Measurements from ENCODE around the gene IGSF11. TPM values are rescaled to one million over a fixed set of nuclear protein-coding genes. Genes with fewer than 3 reads are reported as not detected.
A peak's percentile ranks its signal among the peaks of the same experiment; 100 is the strongest.
"Not testable (repeated sequence)": the region's sequence is repeated elsewhere in the genome, so short reads cannot be mapped to it uniquely, and the experiment has no call there.

The IGSF11 gene, protein sequence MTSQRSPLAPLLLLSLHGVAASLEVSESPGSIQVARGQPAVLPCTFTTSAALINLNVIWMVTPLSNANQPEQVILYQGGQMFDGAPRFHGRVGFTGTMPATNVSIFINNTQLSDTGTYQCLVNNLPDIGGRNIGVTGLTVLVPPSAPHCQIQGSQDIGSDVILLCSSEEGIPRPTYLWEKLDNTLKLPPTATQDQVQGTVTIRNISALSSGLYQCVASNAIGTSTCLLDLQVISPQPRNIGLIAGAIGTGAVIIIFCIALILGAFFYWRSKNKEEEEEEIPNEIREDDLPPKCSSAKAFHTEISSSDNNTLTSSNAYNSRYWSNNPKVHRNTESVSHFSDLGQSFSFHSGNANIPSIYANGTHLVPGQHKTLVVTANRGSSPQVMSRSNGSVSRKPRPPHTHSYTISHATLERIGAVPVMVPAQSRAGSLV
- total RNA-seq (ENCODE audit: low replicate concordance), result 2.7 and 4.1 TPM in 2 replicates

DNA sequence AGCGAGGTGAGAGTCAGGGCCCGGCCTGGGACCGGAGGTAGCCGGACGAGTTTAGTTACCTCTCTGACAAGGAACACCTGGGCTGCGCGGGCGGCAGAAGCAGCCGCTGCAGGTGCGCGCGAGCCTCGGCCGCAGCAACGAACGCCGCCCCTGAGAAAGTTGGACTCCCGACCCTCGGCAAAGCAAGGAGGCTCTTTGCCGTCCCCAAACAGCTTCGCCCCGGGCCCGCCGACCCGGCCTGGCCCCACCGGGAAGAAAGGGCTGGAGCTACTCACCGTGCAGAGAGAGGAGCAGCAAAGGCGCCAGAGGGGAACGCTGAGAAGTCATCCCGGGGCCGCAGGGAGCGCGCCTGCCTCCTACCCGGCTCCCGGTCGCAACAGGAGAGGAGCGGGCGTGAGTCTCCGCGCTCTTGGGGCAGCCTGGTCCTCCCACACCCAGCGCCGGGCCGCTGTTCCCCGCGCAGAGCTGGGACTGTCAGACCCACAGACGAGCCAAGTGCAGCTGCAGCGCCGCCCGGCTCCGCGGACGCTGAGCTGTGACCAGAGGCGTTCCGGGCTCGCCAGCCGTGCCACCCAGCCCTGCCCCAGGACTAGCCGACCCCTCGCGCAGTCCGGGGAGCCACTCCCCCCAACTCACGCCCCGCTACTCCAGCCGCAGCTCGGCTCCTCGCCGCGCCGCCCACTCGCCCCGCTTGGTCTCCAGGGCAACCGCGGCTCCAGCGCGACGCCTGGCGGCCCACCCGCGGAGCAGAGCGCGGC is at the start of gene IGSF11:
TSS of gene IGSF11 (minus strand) at position 591 of the 758 bp plus-strand sequence. CDS start at position 327, 264 bp downstream.
- Mint-ChIP-seq H3K9me3 (peaks cover under 1% of the 10 kb centered on the region), H3K27me3 (ENCODE audit: insufficient read depth, low read depth) (peaks cover 16% of the 10 kb centered on the region), H3K4me3 (peak within 1 kb of the TSS; percentile 90), H3K36me3 (no peaks in the 10 kb centered on the region), H3K27ac (no peak within 1 kb of the TSS), H3K4me1 (peaks cover 11% of the 10 kb centered on the region)
- H3K4me1 ChIP-seq, result peaks cover 22% of the 10 kb centered on the region
- peak; percentile 92 for DNase-seq (ENCODE audit: low spot score)
- H3K79me2 ChIP-seq (ENCODE audit: low read depth), result no peaks in the 10 kb centered on the region
- H2AFZ ChIP-seq (replicated peaks), result peak within 1 kb of the TSS; percentile 93
- no peaks in the 10 kb centered on the region for H4K20me1 ChIP-seq (ENCODE audit: low read depth)
- no peaks in the 10 kb centered on the region for H3K36me3 ChIP-seq
- peak within 1 kb of the TSS; percentile 68 for H3K4me3 ChIP-seq
- peaks cover 19% of the 10 kb centered on the region for H3F3A ChIP-seq (ENCODE audit: low read depth)
- H3K9ac ChIP-seq, result no peak within 1 kb of the TSS
- no peak within 1 kb of the TSS for H3K27ac ChIP-seq
- peaks cover 39% of the 10 kb centered on the region for H3K27me3 ChIP-seq
- no peak for TF ChIP-seq EZH2phosphoT487 (IDR thresholded peaks at IDR 0.05)
- no peak for TF ChIP-seq EZH2 (IDR thresholded peaks at IDR 0.05)
- TF ChIP-seq, protein P1, sequence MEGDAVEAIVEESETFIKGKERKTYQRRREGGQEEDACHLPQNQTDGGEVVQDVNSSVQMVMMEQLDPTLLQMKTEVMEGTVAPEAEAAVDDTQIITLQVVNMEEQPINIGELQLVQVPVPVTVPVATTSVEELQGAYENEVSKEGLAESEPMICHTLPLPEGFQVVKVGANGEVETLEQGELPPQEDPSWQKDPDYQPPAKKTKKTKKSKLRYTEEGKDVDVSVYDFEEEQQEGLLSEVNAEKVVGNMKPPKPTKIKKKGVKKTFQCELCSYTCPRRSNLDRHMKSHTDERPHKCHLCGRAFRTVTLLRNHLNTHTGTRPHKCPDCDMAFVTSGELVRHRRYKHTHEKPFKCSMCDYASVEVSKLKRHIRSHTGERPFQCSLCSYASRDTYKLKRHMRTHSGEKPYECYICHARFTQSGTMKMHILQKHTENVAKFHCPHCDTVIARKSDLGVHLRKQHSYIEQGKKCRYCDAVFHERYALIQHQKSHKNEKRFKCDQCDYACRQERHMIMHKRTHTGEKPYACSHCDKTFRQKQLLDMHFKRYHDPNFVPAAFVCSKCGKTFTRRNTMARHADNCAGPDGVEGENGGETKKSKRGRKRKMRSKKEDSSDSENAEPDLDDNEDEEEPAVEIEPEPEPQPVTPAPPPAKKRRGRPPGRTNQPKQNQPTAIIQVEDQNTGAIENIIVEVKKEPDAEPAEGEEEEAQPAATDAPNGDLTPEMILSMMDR (IDR thresholded peaks at IDR 0.05), result peak; percentile 43
- H3K4me2 ChIP-seq, result peak within 1 kb of the TSS; percentile 87
- no peaks in the 10 kb centered on the region for H3K9me3 ChIP-seq (ENCODE audit: low read depth)

DNA sequence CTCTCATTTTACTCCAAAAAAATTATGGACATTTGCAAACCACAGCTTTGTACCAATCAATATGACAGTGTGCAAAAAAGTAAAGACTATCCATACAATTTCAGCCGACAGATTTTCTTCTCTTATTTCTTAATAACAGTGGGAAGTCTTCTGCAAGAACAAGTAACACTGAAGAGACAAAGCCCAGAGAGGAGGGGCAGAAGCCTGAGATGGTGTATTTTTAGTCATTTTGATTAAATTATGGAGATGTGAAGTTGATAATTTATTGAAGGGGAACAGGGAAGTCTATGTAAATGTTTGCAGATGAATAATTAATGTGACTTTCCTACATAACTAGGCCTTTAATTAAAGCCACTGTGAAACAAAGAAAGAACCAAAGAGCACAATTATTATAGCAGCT is 45.7 kb upstream of the IGSF11 start:
- no peak overlapping the region for H3K27ac Mint-ChIP-seq

DNA sequence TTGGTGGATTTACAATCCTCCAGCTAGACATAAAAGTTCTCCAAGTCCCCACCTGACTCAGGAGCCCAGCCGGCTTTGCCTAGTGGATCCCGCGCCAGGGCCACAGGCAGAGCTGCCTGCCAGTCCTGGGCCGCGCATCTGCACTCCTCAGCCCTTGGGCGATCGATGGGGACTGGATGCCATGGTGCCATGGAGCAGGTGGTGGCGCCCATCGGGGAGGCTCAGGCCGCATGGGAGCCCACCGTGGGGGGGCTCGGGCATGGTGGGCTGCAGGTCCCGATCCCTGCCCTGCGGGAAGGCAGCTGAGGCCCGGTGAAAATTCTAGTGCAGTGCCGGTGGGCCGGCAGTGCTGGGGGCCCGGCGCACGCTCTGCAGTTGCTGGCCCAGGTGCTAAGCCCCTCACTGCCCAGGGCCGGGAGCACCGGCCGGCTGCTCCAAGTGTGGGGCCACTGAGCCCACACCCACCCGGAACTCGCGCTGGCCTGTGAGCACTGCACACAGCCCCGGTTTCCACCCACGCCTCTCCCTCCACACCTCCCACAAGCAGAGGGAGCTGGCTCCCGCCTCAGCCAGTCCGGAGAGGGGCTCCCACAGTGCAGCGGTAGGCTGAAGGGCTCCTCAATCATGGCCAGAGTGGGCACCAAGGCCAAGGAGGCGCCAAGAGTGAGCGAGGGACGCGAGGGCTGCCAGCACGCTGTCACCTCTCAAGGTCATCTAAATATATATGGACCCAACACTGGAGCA is 38.8 kb upstream of the IGSF11 start:
- no peak overlapping the region for H3K4me2 ChIP-seq
- no peak overlapping the region for H3K4me3 Mint-ChIP-seq
- H4K20me1 ChIP-seq (ENCODE audit: low read depth), result no peaks in the 10 kb centered on the region
- H3K27me3 Mint-ChIP-seq (ENCODE audit: insufficient read depth, low read depth), result no peaks in the 10 kb centered on the region
- H3K4me3 ChIP-seq, result no peak overlapping the region
- no peak for DNase-seq (ENCODE audit: low spot score)
- no peaks in the 10 kb centered on the region for H3K36me3 ChIP-seq
- H3K9me3 ChIP-seq (ENCODE audit: low read depth), result no peaks in the 10 kb centered on the region
- H3K79me2 ChIP-seq (ENCODE audit: low read depth), result no peaks in the 10 kb centered on the region
- H3K4me1 ChIP-seq, result no peaks in the 10 kb centered on the region
- H3K27ac Mint-ChIP-seq, result no peak overlapping the region
- H3K27me3 ChIP-seq, result no peaks in the 10 kb centered on the region
- H3K9me3 Mint-ChIP-seq, result peaks cover 21% of the 10 kb centered on the region
- H3F3A ChIP-seq (ENCODE audit: low read depth), result no peaks in the 10 kb centered on the region
- H3K36me3 Mint-ChIP-seq, result no peaks in the 10 kb centered on the region
- no peak for TF ChIP-seq EZH2 (IDR thresholded peaks at IDR 0.05)
- TF ChIP-seq, protein P1 (IDR thresholded peaks at IDR 0.05), result no peak
- no peak for TF ChIP-seq EZH2phosphoT487 (IDR thresholded peaks at IDR 0.05)
- no peaks in the 10 kb centered on the region for H3K4me1 Mint-ChIP-seq
- no peak overlapping the region for H3K27ac ChIP-seq
- no peak overlapping the region for H3K9ac ChIP-seq
- H2AFZ ChIP-seq (replicated peaks), result no peak overlapping the region

More for the DNA sequence above, 45.7 kb upstream of the IGSF11 start:
- Mint-ChIP-seq H3K36me3 (no peaks in the 10 kb centered on the region), H3K4me1 (no peaks in the 10 kb centered on the region), H3K27me3 (ENCODE audit: insufficient read depth, low read depth) (no peaks in the 10 kb centered on the region), H3K9me3 (peaks cover 10% of the 10 kb centered on the region), H3K4me3 (no peak overlapping the region)
- no peak overlapping the region for H3K9ac ChIP-seq
- no peak overlapping the region for H2AFZ ChIP-seq (replicated peaks)
- no peaks in the 10 kb centered on the region for H4K20me1 ChIP-seq (ENCODE audit: low read depth)
- H3K4me1 ChIP-seq, result no peaks in the 10 kb centered on the region
- H3K27me3 ChIP-seq, result no peaks in the 10 kb centered on the region
- no peak overlapping the region for H3K4me2 ChIP-seq
- DNase-seq (ENCODE audit: low spot score), result no peak
- no peak overlapping the region for H3K4me3 ChIP-seq
- no peaks in the 10 kb centered on the region for H3K36me3 ChIP-seq
- no peak overlapping the region for H3K27ac ChIP-seq
- H3K9me3 ChIP-seq (ENCODE audit: low read depth), result no peaks in the 10 kb centered on the region
- TF ChIP-seq, protein P1 (IDR thresholded peaks at IDR 0.05), result no peak
- no peak for TF ChIP-seq EZH2phosphoT487 (IDR thresholded peaks at IDR 0.05)
- H3K79me2 ChIP-seq (ENCODE audit: low read depth), result no peaks in the 10 kb centered on the region
- no peaks in the 10 kb centered on the region for H3F3A ChIP-seq (ENCODE audit: low read depth)

DNA sequence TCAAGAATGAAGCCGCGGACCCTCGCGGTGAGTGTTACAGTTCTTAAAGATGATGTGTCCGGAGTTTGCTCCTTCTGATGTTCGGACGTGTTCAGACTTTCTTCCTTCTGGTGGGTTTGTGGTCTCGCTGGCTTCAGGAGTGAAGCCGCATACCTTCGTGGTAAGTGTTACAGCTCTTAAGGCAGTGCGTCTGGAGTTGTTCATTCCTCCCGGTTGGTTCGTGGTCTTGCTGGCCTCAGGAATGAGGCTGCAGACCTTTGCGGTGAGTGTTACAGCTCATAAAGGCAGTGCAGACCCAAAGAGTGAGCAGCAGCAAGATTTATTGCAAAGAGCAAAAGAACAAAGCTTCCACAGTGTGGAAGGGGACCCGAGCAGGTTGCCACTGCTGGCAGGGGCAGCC is 37.8 kb upstream of the IGSF11 start:
- not testable (repeated sequence) for H3K4me1 Mint-ChIP-seq; DNase-seq (ENCODE audit: low spot score); H3K27ac ChIP-seq; H4K20me1 ChIP-seq (ENCODE audit: low read depth); H3K4me2 ChIP-seq; H3K9ac ChIP-seq; H3K4me3 Mint-ChIP-seq; H2AFZ ChIP-seq (replicated peaks); H3F3A ChIP-seq (ENCODE audit: low read depth); H3K4me3 ChIP-seq; H3K9me3 ChIP-seq (ENCODE audit: low read depth); H3K4me1 ChIP-seq; H3K79me2 ChIP-seq (ENCODE audit: low read depth); H3K27me3 ChIP-seq; H3K36me3 Mint-ChIP-seq; H3K27ac Mint-ChIP-seq; H3K36me3 ChIP-seq; H3K27me3 Mint-ChIP-seq (ENCODE audit: insufficient read depth, low read depth)
- H3K9me3 Mint-ChIP-seq, result peaks cover 23% of the 10 kb centered on the region
